Measurements from ENCODE around the gene CALM3. TPM values are rescaled to one million over a fixed set of nuclear protein-coding genes. Genes with fewer than 3 reads are reported as not detected.
A peak's percentile ranks its signal among the peaks of the same experiment; 100 is the strongest.

The CALM3 gene
- total and polyA plus RNA-seq, 2 experiments from 2014 or later: 148 to 215 TPM

DNA sequence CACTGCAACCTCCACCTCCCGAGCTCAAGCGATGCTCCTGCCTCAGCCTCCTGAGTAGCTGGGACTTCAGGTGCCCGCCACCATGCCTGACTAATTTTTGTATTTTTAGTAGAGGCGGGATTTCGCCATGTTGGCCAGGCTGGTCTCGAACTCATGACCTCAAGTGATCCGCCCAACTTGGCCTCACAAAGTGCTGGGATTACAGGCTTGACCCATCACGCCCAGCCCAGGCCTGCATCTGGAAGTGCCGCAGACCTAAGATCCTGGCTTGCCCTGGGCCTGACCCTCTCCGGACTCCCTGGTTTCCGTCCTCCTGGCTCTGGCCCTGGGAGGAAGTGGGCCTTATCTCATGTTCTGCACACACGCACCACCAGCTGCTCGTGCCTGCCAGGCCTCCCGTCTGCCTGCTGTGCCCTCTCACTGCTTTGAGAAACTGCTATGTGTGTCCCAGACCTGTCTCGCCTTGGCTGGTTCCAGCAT, 28.5 kb downstream of the CALM3 start (continued):
- TF ChIP-seq, protein P1, sequence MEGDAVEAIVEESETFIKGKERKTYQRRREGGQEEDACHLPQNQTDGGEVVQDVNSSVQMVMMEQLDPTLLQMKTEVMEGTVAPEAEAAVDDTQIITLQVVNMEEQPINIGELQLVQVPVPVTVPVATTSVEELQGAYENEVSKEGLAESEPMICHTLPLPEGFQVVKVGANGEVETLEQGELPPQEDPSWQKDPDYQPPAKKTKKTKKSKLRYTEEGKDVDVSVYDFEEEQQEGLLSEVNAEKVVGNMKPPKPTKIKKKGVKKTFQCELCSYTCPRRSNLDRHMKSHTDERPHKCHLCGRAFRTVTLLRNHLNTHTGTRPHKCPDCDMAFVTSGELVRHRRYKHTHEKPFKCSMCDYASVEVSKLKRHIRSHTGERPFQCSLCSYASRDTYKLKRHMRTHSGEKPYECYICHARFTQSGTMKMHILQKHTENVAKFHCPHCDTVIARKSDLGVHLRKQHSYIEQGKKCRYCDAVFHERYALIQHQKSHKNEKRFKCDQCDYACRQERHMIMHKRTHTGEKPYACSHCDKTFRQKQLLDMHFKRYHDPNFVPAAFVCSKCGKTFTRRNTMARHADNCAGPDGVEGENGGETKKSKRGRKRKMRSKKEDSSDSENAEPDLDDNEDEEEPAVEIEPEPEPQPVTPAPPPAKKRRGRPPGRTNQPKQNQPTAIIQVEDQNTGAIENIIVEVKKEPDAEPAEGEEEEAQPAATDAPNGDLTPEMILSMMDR (conservative IDR thresholded peaks at IDR 0.05; ENCODE audit: low read depth in 2 of 2): no peak
- TF ChIP-seq, protein P2, sequence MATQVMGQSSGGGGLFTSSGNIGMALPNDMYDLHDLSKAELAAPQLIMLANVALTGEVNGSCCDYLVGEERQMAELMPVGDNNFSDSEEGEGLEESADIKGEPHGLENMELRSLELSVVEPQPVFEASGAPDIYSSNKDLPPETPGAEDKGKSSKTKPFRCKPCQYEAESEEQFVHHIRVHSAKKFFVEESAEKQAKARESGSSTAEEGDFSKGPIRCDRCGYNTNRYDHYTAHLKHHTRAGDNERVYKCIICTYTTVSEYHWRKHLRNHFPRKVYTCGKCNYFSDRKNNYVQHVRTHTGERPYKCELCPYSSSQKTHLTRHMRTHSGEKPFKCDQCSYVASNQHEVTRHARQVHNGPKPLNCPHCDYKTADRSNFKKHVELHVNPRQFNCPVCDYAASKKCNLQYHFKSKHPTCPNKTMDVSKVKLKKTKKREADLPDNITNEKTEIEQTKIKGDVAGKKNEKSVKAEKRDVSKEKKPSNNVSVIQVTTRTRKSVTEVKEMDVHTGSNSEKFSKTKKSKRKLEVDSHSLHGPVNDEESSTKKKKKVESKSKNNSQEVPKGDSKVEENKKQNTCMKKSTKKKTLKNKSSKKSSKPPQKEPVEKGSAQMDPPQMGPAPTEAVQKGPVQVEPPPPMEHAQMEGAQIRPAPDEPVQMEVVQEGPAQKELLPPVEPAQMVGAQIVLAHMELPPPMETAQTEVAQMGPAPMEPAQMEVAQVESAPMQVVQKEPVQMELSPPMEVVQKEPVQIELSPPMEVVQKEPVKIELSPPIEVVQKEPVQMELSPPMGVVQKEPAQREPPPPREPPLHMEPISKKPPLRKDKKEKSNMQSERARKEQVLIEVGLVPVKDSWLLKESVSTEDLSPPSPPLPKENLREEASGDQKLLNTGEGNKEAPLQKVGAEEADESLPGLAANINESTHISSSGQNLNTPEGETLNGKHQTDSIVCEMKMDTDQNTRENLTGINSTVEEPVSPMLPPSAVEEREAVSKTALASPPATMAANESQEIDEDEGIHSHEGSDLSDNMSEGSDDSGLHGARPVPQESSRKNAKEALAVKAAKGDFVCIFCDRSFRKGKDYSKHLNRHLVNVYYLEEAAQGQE (IDR thresholded peaks at IDR 0.05; ENCODE audit: unreplicated experiment): no peak
- no peak for TF ChIP-seq JUNB (IDR thresholded peaks at IDR 0.05; ENCODE audit: unreplicated experiment)
- TF ChIP-seq, protein P3, sequence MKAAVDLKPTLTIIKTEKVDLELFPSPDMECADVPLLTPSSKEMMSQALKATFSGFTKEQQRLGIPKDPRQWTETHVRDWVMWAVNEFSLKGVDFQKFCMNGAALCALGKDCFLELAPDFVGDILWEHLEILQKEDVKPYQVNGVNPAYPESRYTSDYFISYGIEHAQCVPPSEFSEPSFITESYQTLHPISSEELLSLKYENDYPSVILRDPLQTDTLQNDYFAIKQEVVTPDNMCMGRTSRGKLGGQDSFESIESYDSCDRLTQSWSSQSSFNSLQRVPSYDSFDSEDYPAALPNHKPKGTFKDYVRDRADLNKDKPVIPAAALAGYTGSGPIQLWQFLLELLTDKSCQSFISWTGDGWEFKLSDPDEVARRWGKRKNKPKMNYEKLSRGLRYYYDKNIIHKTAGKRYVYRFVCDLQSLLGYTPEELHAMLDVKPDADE (IDR thresholded peaks at IDR 0.05): no peak

DNA sequence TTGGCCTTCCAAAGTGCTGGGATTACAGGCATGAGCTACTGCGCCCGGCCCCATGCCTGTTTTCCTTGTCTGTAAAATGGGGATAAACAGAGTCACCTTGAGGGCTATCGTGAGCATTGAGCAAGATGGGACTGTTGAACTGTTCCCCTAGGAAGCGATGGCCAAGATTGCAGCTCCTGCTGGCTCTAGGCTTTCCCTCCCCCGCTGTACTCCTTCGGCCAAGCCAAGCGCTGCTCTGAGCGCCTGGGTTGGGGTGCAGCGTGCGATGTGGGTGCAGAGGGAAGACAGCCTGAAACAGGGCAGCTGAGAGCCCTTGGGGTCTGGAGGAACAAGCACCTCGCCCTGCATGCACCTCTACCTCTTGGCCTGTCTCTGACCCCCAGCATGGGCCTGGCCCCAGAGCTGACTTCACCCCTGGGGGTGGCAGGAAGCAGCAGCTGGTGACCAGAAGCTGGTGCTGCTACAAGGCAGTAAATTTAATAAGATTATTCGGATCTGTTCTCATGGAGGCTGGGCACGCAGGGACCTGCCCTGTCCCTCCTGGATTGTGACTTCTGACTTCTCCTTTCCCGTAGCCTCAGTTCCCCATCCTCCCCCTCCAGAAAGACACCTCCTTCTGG, 29.6 kb downstream of the CALM3 start:
- Mint-ChIP-seq H3K9me3 (no peaks in the 10 kb centered on the region), H3K27ac (no peak overlapping the region), H3K4me1 (peaks cover 23% of the 10 kb centered on the region), H3K27me3 (ENCODE audit: insufficient read depth, low read depth, poor library complexity) (peaks cover 39% of the 10 kb centered on the region), H3K4me3 (no peak overlapping the region; the same call in 2 of the 3 replicates), H3K36me3 (ENCODE audit: low read depth) (no peaks in the 10 kb centered on the region)
- Histone ChIP-seq H3K4me1 (ENCODE audit: insufficient read depth) (peaks cover 21% of the 10 kb centered on the region), H3K4me3 (0 out of 2 replicates have a peak overlapping the region, but pooled peaks have one; percentile 17), H3K27me3 (ENCODE audit: insufficient read depth) (peaks cover 29% of the 10 kb centered on the region), H3K79me2 (replicated peaks; ENCODE audit: insufficient read depth) (no peaks in the 10 kb centered on the region), H2AFZ (peak overlapping the region; percentile 94), H4K20me1 (replicated peaks; ENCODE audit: insufficient read depth) (no peaks in the 10 kb centered on the region; the same call in 1 of the 2 replicates), H3K4me2 (peak overlapping the region; percentile 51), H3K27ac (ENCODE audit: low read depth) (no peak overlapping the region), H3K36me3 (ENCODE audit: insufficient read depth) (no peaks in the 10 kb centered on the region), H3K9me2 (ENCODE audit: insufficient read depth) (no peaks in the 10 kb centered on the region), H3F3A (replicated peaks; ENCODE audit: low read depth) (0 out of 2 replicates have a peak, but pooled peaks cover 2% of the 10 kb centered on the region)
- ATAC-seq (no peak), DNase-seq (ENCODE audit: low spot score) (no peak)
- TF ChIP-seq, protein P4, sequence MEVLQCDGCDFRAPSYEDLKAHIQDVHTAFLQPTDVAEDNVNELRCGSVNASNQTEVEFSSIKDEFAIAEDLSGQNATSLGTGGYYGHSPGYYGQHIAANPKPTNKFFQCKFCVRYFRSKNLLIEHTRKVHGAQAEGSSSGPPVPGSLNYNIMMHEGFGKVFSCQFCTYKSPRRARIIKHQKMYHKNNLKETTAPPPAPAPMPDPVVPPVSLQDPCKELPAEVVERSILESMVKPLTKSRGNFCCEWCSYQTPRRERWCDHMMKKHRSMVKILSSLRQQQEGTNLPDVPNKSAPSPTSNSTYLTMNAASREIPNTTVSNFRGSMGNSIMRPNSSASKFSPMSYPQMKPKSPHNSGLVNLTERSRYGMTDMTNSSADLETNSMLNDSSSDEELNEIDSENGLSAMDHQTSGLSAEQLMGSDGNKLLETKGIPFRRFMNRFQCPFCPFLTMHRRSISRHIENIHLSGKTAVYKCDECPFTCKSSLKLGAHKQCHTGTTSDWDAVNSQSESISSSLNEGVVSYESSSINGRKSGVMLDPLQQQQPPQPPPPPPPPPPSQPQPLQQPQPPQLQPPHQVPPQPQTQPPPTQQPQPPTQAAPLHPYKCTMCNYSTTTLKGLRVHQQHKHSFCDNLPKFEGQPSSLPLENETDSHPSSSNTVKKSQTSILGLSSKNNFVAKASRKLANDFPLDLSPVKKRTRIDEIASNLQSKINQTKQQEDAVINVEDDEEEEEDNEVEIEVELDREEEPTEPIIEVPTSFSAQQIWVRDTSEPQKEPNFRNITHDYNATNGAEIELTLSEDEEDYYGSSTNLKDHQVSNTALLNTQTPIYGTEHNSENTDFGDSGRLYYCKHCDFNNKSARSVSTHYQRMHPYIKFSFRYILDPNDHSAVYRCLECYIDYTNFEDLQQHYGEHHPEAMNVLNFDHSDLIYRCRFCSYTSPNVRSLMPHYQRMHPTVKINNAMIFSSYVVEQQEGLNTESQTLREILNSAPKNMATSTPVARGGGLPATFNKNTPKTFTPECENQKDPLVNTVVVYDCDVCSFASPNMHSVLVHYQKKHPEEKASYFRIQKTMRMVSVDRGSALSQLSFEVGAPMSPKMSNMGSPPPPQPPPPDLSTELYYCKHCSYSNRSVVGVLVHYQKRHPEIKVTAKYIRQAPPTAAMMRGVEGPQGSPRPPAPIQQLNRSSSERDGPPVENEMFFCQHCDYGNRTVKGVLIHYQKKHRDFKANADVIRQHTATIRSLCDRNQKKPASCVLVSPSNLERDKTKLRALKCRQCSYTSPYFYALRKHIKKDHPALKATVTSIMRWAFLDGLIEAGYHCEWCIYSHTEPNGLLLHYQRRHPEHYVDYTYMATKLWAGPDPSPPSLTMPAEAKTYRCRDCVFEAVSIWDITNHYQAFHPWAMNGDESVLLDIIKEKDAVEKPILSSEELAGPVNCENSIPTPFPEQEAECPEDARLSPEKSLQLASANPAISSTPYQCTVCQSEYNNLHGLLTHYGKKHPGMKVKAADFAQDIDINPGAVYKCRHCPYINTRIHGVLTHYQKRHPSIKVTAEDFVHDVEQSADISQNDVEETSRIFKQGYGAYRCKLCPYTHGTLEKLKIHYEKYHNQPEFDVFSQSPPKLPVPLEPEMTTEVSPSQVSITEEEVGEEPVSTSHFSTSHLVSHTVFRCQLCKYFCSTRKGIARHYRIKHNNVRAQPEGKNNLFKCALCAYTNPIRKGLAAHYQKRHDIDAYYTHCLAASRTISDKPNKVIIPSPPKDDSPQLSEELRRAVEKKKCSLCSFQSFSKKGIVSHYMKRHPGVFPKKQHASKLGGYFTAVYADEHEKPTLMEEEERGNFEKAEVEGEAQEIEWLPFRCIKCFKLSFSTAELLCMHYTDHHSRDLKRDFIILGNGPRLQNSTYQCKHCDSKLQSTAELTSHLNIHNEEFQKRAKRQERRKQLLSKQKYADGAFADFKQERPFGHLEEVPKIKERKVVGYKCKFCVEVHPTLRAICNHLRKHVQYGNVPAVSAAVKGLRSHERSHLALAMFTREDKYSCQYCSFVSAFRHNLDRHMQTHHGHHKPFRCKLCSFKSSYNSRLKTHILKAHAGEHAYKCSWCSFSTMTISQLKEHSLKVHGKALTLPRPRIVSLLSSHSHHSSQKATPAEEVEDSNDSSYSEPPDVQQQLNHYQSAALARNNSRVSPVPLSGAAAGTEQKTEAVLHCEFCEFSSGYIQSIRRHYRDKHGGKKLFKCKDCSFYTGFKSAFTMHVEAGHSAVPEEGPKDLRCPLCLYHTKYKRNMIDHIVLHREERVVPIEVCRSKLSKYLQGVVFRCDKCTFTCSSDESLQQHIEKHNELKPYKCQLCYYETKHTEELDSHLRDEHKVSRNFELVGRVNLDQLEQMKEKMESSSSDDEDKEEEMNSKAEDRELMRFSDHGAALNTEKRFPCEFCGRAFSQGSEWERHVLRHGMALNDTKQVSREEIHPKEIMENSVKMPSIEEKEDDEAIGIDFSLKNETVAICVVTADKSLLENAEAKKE (CRISPR knock-in tag; IDR thresholded peaks at IDR 0.05): no peak
- TF ChIP-seq STAT1 (IDR thresholded peaks at IDR 0.05; ENCODE audit: unreplicated experiment): no peak
- TF ChIP-seq, protein P3 (IDR thresholded peaks at IDR 0.05): no peak

Data from GM23338 (cell line).